AG10803 (cell line): Measurements from ENCODE around the gene S100A7A.
A peak's percentile ranks its signal among the peaks of the same experiment; 100 is the strongest.

Source experiments
- DNase-seq: peaks from one replicate; pipeline ENCODE4 v3.0.0; 2010; ENCODE audit warnings: low read depth
- H3K4me3 ChIP-seq: 2 replicates; pipeline ENCODE4 v1.5.1; 2011; ENCODE audit warnings: mild to moderate bottlenecking, low read length, control low read depth
- TF ChIP-seq, protein P1 (sequence below): conservative IDR thresholded peaks from 2 replicates; pipeline ENCODE4 v1.5.1; 2011; ENCODE audit warnings: mild to moderate bottlenecking, low read length, control low read depth, inconsistent platforms

S100A7A gene

DNA sequence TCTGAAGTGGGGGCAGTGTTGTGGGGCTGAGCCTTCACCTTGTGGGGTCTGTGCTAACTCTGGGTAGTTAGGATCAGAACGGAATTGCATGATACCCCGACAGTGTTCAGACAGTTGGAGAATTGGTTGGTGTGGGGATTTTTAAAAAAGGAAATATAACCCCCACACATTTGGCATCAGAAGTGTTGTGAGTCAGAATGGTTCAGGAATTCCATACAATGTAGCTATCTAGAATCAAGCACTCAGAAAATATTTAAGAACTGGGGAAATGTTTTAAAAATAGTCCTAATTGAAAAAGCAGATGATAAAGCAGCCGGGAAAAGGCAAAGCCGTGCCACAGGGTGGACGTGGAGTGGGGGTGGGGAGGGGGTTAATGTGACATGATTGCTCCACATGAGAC, 50.6 kb downstream of the S100A7A start:
- TF ChIP-seq, protein P1, sequence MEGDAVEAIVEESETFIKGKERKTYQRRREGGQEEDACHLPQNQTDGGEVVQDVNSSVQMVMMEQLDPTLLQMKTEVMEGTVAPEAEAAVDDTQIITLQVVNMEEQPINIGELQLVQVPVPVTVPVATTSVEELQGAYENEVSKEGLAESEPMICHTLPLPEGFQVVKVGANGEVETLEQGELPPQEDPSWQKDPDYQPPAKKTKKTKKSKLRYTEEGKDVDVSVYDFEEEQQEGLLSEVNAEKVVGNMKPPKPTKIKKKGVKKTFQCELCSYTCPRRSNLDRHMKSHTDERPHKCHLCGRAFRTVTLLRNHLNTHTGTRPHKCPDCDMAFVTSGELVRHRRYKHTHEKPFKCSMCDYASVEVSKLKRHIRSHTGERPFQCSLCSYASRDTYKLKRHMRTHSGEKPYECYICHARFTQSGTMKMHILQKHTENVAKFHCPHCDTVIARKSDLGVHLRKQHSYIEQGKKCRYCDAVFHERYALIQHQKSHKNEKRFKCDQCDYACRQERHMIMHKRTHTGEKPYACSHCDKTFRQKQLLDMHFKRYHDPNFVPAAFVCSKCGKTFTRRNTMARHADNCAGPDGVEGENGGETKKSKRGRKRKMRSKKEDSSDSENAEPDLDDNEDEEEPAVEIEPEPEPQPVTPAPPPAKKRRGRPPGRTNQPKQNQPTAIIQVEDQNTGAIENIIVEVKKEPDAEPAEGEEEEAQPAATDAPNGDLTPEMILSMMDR = no peak
- H3K4me3 ChIP-seq = no peak overlapping the region
- peak; percentile 3 for DNase-seq

DNA sequence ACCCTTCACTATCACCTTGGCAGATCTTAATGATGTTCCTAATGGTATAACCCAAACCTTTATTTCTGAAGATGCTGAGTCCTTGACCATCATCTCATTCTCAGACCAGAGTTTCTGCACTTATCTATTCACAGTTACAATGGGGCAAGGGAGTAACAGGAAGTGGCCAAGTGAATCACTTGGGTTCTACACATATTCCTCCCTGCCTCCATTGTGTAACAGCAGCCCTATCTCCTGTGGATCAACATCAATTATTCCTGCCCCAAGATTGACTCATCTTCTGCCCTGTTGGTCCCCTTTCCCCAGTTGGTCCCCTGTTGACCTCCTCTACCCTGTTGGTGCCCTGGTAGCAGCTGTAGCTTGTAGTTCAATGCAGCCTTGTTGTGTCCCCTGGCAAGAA, 54.4 kb downstream of the S100A7A start:
- no peak overlapping the region for H3K4me3 ChIP-seq
- no peak for DNase-seq
- TF ChIP-seq, protein P1 = no peak
